ENCODE measurements around the gene GRIP2.

GRCh38 chr3:14514323-14514720, 25.8 kb downstream of the GRIP2 start:
- TF ChIP-seq CTCF (IDR thresholded peaks at IDR 0.05; ENCODE audit: insufficient read depth, low read depth, low read length) (no peak), EZH2 (IDR thresholded peaks at IDR 0.05; ENCODE audit: insufficient read depth, low read length) (no peak)

Measured in astrocyte (in vitro differentiated cells and primary cell).